CD4-positive, CD25-positive, alpha-beta regulatory T cell (primary cell): ENCODE measurements around the gene TMEM154. TPM values are rescaled to one million over a fixed set of nuclear protein-coding genes. Genes with fewer than 3 reads are reported as not detected.

Source experiments
- ATAC-seq, 2 donors: fragments of 150-1000 bp; cut with Tn5 transposase; one replicate each; pipeline ENCODE4 v1.10.0; 2021; ENCODE audit warnings: low read depth in 2 of 2, moderate number of reproducible peaks in 2 of 2, moderate library complexity in 1 of 2
- DNase-seq, 3 donors: peaks; one replicate each; pipeline versions ENCODE4 v3.0.0 to v3.0.0-alpha.2; 2012 to 2022; ENCODE audit warnings: mixed read lengths in 1 of 3
- H3K27ac ChIP-seq: one replicate; pipeline ENCODE4 v1.7.0; 2013; ENCODE audit warnings: mild to moderate bottlenecking, low read length; ENCODE audit not compliant: insufficient read depth, poor library complexity, severe bottlenecking
- H3K27me3 ChIP-seq: one replicate; pipeline ENCODE4 v1.7.0; 2013; ENCODE audit warnings: low read length; ENCODE audit not compliant: control insufficient read depth, insufficient read depth
- H3K36me3 ChIP-seq: one replicate; pipeline ENCODE4 v1.7.0; 2013; ENCODE audit warnings: mild to moderate bottlenecking, low read length, moderate library complexity; ENCODE audit not compliant: control insufficient read depth, insufficient read depth
- H3K4me1 ChIP-seq: 2 replicates; pipeline ENCODE4 v1.7.0; 2013; ENCODE audit warnings: mild to moderate bottlenecking, low read length; ENCODE audit not compliant: insufficient read depth, control insufficient read depth, poor library complexity, severe bottlenecking
- H3K4me3 ChIP-seq: one replicate; pipeline ENCODE4 v1.7.0; 2013; ENCODE audit warnings: low read depth, mild to moderate bottlenecking, low read length, moderate library complexity
- H3K9me3 ChIP-seq, 2 experiments: 1 replicate in 1 of 2; 2 replicates in 1 of 2; pipeline ENCODE4 v1.7.0; 2013; ENCODE audit warnings: low read length in 2 of 2, mild to moderate bottlenecking in 1 of 2, moderate library complexity in 1 of 2; ENCODE audit not compliant: control insufficient read depth in 2 of 2
- H3K27ac Mint-ChIP-seq, 3 donors: one replicate each; pipeline ENCODE4 v1.8.0; 2020 to 2022; ENCODE audit warnings: mild to moderate bottlenecking in 3 of 3, mixed read lengths in 3 of 3, moderate library complexity in 2 of 3
- H3K27me3 Mint-ChIP-seq: one replicate; pipeline ENCODE4 v1.8.0; 2022; ENCODE audit warnings: mild to moderate bottlenecking, mixed read lengths
- H3K36me3 Mint-ChIP-seq: one replicate; pipeline ENCODE4 v1.8.0; 2020; ENCODE audit warnings: mixed read lengths
- H3K4me1 Mint-ChIP-seq, 4 donors: one replicate each; pipeline ENCODE4 v1.8.0; 2020 to 2022; ENCODE audit warnings: mixed read lengths in 4 of 4, mild to moderate bottlenecking in 1 of 4
- H3K4me3 Mint-ChIP-seq, 4 donors: one replicate each; pipeline ENCODE4 v1.8.0; 2020 to 2022; ENCODE audit warnings: mild to moderate bottlenecking in 4 of 4, mixed read lengths in 4 of 4, moderate library complexity in 3 of 4
- H3K9me3 Mint-ChIP-seq, 7 donors: one replicate each; pipeline ENCODE4 v1.8.0; 2020 to 2022; ENCODE audit warnings: mixed read lengths in 7 of 7, mild to moderate bottlenecking in 3 of 7, moderate library complexity in 2 of 7
- polyA plus RNA-seq, 4 donors: library from polyadenylated mRNA; unstranded; fragments of 300-500 nt; fragmentation: Illumina TruSeq; gene quantifications; one replicate each; pipeline ENCODE4 v1.2.3, GENCODE V29; 2021
- total RNA-seq: library from RNA; stranded (reverse); gene quantifications from one replicate; pipeline ENCODE4 v1.2.3, GENCODE V29; 2022

Gene TMEM154
- total and polyA plus RNA-seq, 5 donors from 2014 or later: 36.3 to 62.4 (median 55.2) TPM

DNA sequence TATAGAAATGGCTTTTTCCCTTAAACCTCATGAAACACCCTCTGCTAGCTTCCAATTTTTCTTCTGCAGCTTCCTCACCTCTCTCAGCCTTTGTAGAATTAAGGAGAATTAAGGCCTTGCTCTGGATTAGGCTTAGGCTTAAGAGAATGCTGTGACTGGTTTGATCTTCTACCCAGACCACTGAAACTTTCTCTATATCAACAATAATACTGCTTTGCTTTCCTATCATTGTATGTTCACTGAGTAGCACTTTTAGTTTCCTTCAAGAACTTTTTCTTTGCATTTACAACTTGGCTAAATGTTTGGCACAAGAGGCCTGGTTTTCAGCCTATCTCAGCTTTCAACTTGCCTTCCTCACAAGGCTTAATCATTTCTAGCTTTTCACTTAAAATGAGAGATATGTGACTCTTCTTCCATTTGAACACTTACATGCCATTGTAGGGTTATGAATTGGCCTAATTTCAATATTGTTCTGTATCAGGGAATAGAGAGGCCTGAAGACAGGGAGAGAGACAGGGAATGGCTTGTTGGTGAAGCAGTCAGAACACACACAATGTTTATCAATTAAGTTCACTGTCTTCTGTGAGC, 28.2 kb downstream of the TMEM154 start:
- H3K27me3 ChIP-seq: no peaks in the 10 kb centered on the region
- peaks cover 37% of the 10 kb centered on the region for H3K36me3 ChIP-seq
- no peak overlapping the region for H3K4me3 ChIP-seq
- Mint-ChIP-seq H3K36me3 (peaks cover 63% of the 10 kb centered on the region), H3K27me3 (no peaks in the 10 kb centered on the region), H3K4me1 (peaks cover 5 to 20% (median 13%) of the 10 kb centered on the region in 4 donors), H3K27ac (no peak overlapping the region), H3K4me3 (no peak overlapping the region), H3K9me3 (peaks cover 0 to 5% (median 0%) of the 10 kb centered on the region in 7 donors)
- peaks cover 0 to under 1% of the 10 kb centered on the region in 2 experiments for H3K9me3 ChIP-seq
- no peak for DNase-seq
- no peak overlapping the region for H3K27ac ChIP-seq
- ATAC-seq: no peak
- H3K4me1 ChIP-seq: peaks cover 5% of the 10 kb centered on the region

- H3K4me1 Mint-ChIP-seq: peaks cover 23 to 35% (median 29%) of the 10 kb centered on the region in 4 donors
- DNase-seq: no peak
- Histone ChIP-seq H3K9me3 (no peaks in the 10 kb centered on the region), H3K4me3 (no peak overlapping the region), H3K36me3 (peaks cover 29% of the 10 kb centered on the region), H3K4me1 (peaks cover 20% of the 10 kb centered on the region), H3K27ac (peak overlapping the region; percentile 6), H3K27me3 (no peaks in the 10 kb centered on the region)
- no peaks in the 10 kb centered on the region for H3K27me3 Mint-ChIP-seq
- no peak overlapping the region for H3K4me3 Mint-ChIP-seq
- no peaks in the 10 kb centered on the region for H3K9me3 Mint-ChIP-seq
- no peak for ATAC-seq
- H3K27ac Mint-ChIP-seq: peak overlapping the region; percentile 71 to 83 (median 76)
- H3K36me3 Mint-ChIP-seq: peaks cover 43% of the 10 kb centered on the region
These were observed 33.6 kb downstream of the TMEM154 start for GRCh38 chr4:152646221-152646620.

DNA sequence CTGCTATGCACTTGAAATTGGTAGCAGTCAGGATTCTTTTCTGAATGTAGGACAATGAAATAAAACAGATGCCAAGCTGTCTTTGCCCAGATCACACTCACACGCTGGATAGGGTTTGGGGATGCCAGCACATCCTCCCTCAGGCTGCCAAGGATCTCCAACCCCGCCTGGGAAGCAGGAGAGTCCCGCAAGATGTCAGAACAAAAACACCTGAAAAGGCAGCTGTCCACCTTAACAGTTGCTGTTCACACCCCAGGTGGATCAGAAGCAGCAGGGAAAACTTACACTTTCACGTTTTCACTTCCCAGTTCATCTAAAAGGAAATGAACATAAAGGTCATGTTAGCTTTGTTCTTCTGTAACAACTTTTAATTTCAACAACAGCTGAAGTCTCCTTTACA, 35.7 kb downstream of the TMEM154 start:
- H3K27ac Mint-ChIP-seq: peak overlapping the region; percentile 78 to 91 (median 82)

DNA sequence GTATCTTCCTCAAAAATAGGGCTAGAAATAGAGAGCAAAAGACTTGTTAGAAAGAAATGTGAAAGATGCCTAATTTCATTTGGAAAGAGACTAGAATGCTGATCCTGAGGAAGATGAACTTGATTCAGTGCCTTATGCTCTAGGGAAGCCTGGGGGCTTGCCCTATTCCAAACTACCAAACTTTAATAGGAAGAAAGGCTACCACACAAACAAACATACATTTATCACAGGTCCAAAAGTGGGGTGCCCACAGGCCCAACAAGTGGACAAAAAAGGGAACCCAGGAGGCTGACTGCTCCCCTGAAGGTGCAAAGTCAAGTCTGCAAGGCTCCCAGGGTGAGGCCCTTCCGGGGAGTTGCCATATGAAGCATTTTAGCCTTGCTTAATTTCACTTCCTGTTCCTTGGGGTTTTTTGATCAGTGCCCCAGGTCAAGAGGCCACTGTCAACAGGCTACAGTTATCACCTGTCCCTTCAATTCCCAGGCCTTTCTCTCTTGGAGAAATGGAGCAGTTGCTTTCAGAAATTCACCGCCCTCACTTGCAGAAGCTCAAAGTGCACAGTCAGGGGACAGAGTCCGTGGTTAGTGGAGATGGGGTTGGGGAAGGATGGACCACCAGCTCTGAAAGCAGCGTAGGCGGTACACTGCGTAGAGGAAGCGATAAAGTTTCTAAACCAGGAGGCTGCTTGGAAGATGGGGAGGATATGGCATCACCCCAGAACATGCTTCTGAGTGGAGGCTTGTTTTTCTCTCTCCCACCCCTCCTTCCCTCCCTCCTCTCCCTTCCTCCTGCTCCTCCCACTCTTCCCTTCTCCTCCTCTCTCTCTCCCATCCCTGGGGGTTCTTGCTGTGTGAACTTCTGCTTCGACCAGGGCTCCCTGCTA, 36.4 kb downstream of the TMEM154 start:
- H3K27ac ChIP-seq: peak overlapping the region; percentile 50
- H3K36me3 ChIP-seq: peaks cover 15% of the 10 kb centered on the region
- DNase-seq: peak in 2 of 3 donors; percentile 8 to 68
- Mint-ChIP-seq H3K36me3 (peaks cover 40% of the 10 kb centered on the region), H3K4me1 (peaks cover 23 to 45% (median 31%) of the 10 kb centered on the region in 4 donors), H3K27me3 (no peaks in the 10 kb centered on the region), H3K9me3 (no peaks in the 10 kb centered on the region), H3K4me3 (peak overlapping the region; percentile 32 to 48 (median 36)), H3K27ac (peak overlapping the region; percentile 78 to 96 (median 91))
- peaks cover 20% of the 10 kb centered on the region for H3K4me1 ChIP-seq
- H3K27me3 ChIP-seq: no peaks in the 10 kb centered on the region
- peak overlapping the region; percentile 45 for H3K4me3 ChIP-seq
- no peaks in the 10 kb centered on the region for H3K9me3 ChIP-seq
- ATAC-seq: peak; percentile 52 to 67

More for the DNA sequence above, 35.7 kb downstream of the TMEM154 start:
- no peaks in the 10 kb centered on the region for H3K27me3 Mint-ChIP-seq
- no peaks in the 10 kb centered on the region for H3K9me3 Mint-ChIP-seq
- peak overlapping the region in 1 of 4 donors; percentile 15 for H3K4me3 Mint-ChIP-seq
- no peaks in the 10 kb centered on the region for H3K9me3 ChIP-seq
- no peaks in the 10 kb centered on the region for H3K27me3 ChIP-seq
- peak overlapping the region; percentile 50 for H3K27ac ChIP-seq
- ATAC-seq (no peak), DNase-seq (no peak)
- peaks cover 16% of the 10 kb centered on the region for H3K36me3 ChIP-seq
- peaks cover 20% of the 10 kb centered on the region for H3K4me1 ChIP-seq
- H3K4me3 ChIP-seq: no peak overlapping the region
- peaks cover 23 to 45% (median 31%) of the 10 kb centered on the region in 4 donors for H3K4me1 Mint-ChIP-seq
- peaks cover 43% of the 10 kb centered on the region for H3K36me3 Mint-ChIP-seq

- no peaks in the 10 kb centered on the region for H3K27me3 Mint-ChIP-seq
- H3K4me3 Mint-ChIP-seq: no peak overlapping the region
- H3K4me1 Mint-ChIP-seq: peaks cover 26 to 40% (median 29%) of the 10 kb centered on the region in 4 donors
- H3K27ac ChIP-seq: no peak overlapping the region
- no peaks in the 10 kb centered on the region for H3K27me3 ChIP-seq
- ATAC-seq: no peak
- peak in 2 of 3 donors; percentile 28 to 45 for DNase-seq
- H3K9me3 Mint-ChIP-seq: no peaks in the 10 kb centered on the region
- no peaks in the 10 kb centered on the region for H3K9me3 ChIP-seq
- H3K36me3 Mint-ChIP-seq: peaks cover 36% of the 10 kb centered on the region
- H3K27ac Mint-ChIP-seq: peak overlapping the region in 2 of 3 donors; percentile 44 to 52
- H3K36me3 ChIP-seq: peaks cover 16% of the 10 kb centered on the region
- H3K4me3 ChIP-seq: no peak overlapping the region
- peaks cover 20% of the 10 kb centered on the region for H3K4me1 ChIP-seq
These were observed 39.5 kb downstream of the TMEM154 start for GRCh38 chr4:152640058-152640921.

GRCh38 chr4:152635851-152636250, 43.9 kb downstream of the TMEM154 start:
- ATAC-seq: no peak
- no peaks in the 10 kb centered on the region for H3K27me3 Mint-ChIP-seq
- no peak overlapping the region for H3K4me3 ChIP-seq
- H3K4me1 Mint-ChIP-seq: peaks cover 5 to 14% (median 10%) of the 10 kb centered on the region in 4 donors
- H3K9me3 ChIP-seq: no peaks in the 10 kb centered on the region
- H3K9me3 Mint-ChIP-seq: no peaks in the 10 kb centered on the region
- H3K4me3 Mint-ChIP-seq: no peak overlapping the region
- H3K36me3 ChIP-seq: peaks cover 27% of the 10 kb centered on the region
- no peak overlapping the region for H3K27ac ChIP-seq
- peak overlapping the region in 1 of 3 donors; percentile 44 for H3K27ac Mint-ChIP-seq
- no peaks in the 10 kb centered on the region for H3K27me3 ChIP-seq
- no peak for DNase-seq
- H3K36me3 Mint-ChIP-seq: peaks cover 49% of the 10 kb centered on the region
- no peaks in the 10 kb centered on the region for H3K4me1 ChIP-seq

DNA sequence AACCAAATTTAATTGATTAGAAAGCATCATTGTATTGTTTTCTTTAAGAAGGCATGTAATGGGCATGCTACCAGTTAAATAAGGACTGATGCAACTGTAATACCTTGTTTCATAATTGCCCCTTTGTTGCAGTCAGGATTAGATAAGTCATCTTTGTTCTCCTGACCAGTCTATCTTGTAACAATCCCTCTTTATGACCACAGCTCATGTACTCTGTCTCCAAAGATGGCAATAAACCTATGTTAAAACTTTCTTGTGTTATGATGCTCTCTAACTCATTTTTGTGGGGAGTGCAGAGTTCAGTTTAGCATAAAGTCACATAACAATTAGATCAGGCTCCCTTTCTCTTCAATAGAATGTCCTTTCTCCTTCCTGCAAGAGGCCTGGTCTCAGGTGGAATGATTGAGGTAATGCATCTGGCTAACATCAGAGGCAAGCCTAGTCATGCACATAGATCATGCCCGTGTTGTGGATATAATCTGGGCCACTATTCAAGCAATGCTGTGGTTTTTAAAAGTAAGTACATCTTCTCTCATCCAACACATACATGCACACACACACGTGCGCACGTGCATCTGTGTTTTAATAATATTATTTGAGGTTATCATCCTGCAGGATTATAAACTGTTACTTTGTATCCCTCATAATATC, 45.6 kb downstream of the TMEM154 start:
- Histone ChIP-seq H3K9me3 (no peaks in the 10 kb centered on the region), H3K4me3 (no peak overlapping the region), H3K36me3 (peaks cover 34% of the 10 kb centered on the region), H3K4me1 (no peaks in the 10 kb centered on the region), H3K27me3 (no peaks in the 10 kb centered on the region), H3K27ac (no peak overlapping the region)
- Mint-ChIP-seq H3K27me3 (no peaks in the 10 kb centered on the region), H3K27ac (peak overlapping the region in 1 of 3 donors; percentile 67), H3K4me1 (peaks cover 0 to 14% (median 3%) of the 10 kb centered on the region in 4 donors), H3K9me3 (no peaks in the 10 kb centered on the region), H3K36me3 (peaks cover 41% of the 10 kb centered on the region), H3K4me3 (no peak overlapping the region)
- DNase-seq (no peak), ATAC-seq (no peak)
